ENCODE data around the gene PELO.

PELO gene

GRCh38 chr5:52758014-52758413 lies 29.7 kb upstream of the PELO start:
- DNase-seq = no peak
- TF ChIP-seq, protein P1, sequence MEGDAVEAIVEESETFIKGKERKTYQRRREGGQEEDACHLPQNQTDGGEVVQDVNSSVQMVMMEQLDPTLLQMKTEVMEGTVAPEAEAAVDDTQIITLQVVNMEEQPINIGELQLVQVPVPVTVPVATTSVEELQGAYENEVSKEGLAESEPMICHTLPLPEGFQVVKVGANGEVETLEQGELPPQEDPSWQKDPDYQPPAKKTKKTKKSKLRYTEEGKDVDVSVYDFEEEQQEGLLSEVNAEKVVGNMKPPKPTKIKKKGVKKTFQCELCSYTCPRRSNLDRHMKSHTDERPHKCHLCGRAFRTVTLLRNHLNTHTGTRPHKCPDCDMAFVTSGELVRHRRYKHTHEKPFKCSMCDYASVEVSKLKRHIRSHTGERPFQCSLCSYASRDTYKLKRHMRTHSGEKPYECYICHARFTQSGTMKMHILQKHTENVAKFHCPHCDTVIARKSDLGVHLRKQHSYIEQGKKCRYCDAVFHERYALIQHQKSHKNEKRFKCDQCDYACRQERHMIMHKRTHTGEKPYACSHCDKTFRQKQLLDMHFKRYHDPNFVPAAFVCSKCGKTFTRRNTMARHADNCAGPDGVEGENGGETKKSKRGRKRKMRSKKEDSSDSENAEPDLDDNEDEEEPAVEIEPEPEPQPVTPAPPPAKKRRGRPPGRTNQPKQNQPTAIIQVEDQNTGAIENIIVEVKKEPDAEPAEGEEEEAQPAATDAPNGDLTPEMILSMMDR (IDR thresholded peaks at IDR 0.05) = no peak
- no peaks in the 10 kb centered on the region for H3K4me1 Mint-ChIP-seq
- H3K36me3 Mint-ChIP-seq (ENCODE audit: low read depth) = no peaks in the 10 kb centered on the region
- no peak overlapping the region for H3K27ac Mint-ChIP-seq
- H3K4me3 Mint-ChIP-seq = no peak overlapping the region
- H3K27me3 Mint-ChIP-seq (ENCODE audit: low read depth, poor library complexity) = peaks cover 4% of the 10 kb centered on the region
- H3K9me3 Mint-ChIP-seq = no peaks in the 10 kb centered on the region

DNA sequence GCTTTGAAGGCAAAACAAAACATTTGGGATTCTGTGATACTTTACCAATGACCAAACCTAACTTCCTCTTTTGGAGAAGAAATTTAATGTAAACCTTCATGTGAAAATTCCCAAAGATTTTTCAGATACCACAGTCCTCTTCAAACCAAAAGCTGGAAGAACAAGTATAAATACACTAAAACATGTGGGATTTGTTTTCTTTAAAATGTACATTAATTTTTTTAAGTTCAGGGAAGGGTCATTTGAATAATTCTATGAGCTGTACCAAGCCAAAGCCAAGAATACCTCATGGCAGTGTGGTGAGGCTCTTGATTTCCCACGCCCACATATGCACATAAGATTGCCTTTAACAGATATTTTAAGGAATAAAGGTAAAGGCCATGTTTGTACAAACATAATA lies 28.4 kb upstream of the PELO start:
- H3K27me3 Mint-ChIP-seq (ENCODE audit: low read depth, poor library complexity) = peaks cover 4% of the 10 kb centered on the region
- H3K9me3 Mint-ChIP-seq = no peaks in the 10 kb centered on the region
- H3K36me3 Mint-ChIP-seq (ENCODE audit: low read depth) = no peaks in the 10 kb centered on the region
- no peak overlapping the region for H3K27ac Mint-ChIP-seq
- H3K4me3 Mint-ChIP-seq = no peak overlapping the region
- DNase-seq = no peak
- H3K4me1 Mint-ChIP-seq = no peaks in the 10 kb centered on the region
- TF ChIP-seq, protein P1 (IDR thresholded peaks at IDR 0.05) = no peak

DNA sequence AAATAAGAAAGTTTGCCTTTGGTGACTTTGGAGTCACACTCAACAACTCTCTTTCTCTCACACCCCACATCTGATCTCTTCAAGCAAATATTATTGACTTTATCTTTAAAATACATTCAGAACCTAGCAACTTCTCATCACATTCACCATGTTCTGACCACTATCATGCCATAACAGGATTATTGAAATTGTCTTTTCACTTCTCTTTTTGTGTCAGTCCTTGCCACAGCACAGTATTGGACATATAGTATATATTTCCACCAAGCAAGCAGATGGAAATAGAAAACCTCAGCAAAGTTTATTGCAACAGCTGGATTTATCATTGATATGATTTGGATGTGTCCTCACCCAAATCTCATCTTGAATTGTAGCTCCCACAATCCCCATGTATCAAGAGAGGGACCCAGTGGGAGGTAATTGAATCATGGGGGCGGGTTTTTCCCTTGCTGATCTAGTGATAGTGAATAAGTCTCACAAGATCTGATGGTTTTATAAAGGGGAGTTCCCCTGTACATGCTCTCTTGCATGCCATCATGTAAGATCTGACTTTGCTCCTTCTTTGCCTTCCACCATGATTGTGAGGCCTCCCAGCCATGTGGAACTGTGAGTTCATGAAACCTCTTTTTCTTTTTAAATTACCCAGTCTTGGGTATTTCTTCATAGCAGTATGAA lies 26.9 kb upstream of the PELO start:
- Mint-ChIP-seq H3K27ac (no peak overlapping the region), H3K36me3 (ENCODE audit: low read depth) (no peaks in the 10 kb centered on the region), H3K27me3 (ENCODE audit: low read depth, poor library complexity) (peaks cover 4% of the 10 kb centered on the region), H3K4me1 (no peaks in the 10 kb centered on the region), H3K9me3 (no peaks in the 10 kb centered on the region), H3K4me3 (no peak overlapping the region)
- no peak for DNase-seq
- TF ChIP-seq, protein P1 (IDR thresholded peaks at IDR 0.05) = no peak

GRCh38 chr5:52767217-52767743 lies 20.4 kb upstream of the PELO start:
- H3K9me3 Mint-ChIP-seq = no peaks in the 10 kb centered on the region

DNA sequence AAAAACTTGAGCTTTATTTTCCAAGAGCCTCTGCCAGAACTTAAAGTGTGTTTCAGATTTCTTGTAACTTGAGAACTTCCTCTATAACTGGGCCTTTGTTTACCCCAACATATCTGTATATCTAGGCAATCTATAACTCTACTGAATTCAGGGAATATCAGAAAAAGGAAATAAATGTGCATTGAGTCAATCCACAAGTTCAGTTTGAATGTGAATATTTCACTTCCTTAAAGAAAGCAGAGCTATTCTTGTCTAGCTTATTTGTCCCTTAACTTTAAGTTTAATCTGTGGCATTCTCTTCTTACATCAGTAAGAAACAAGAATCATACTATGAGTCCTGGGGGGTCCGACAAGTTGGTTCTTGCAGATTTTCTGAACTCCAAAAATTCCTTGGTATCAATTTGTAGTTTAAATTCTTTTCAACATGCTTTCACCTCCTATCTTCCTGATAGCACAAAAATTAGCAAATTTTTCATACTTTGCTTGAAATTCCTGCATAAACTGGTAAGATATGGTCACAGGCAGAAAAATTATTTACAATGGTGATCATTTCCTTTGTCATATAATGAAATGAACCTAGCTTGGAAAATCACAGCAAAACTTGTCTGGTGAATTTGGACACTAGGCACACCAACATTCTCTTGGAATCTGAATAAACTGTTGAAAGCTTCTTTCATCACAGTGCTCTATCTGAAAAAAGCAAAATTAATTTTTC lies 19.8 kb upstream of the PELO start:
- Mint-ChIP-seq H3K27ac (no peak overlapping the region), H3K4me1 (no peaks in the 10 kb centered on the region), H3K4me3 (no peak overlapping the region), H3K36me3 (ENCODE audit: low read depth) (no peaks in the 10 kb centered on the region), H3K9me3 (no peaks in the 10 kb centered on the region), H3K27me3 (ENCODE audit: low read depth, poor library complexity) (no peaks in the 10 kb centered on the region)
- TF ChIP-seq, protein P1 (IDR thresholded peaks at IDR 0.05) = no peak
- no peak for DNase-seq

More at GRCh38 chr5:52767217-52767743, 20.4 kb upstream of the PELO start:
- TF ChIP-seq, protein P1 (IDR thresholded peaks at IDR 0.05) = no peak
- DNase-seq = no peak
- H3K4me3 Mint-ChIP-seq = no peak overlapping the region
- no peak overlapping the region for H3K27ac Mint-ChIP-seq
- H3K36me3 Mint-ChIP-seq (ENCODE audit: low read depth) = no peaks in the 10 kb centered on the region
- no peaks in the 10 kb centered on the region for H3K27me3 Mint-ChIP-seq (ENCODE audit: low read depth, poor library complexity)
- no peaks in the 10 kb centered on the region for H3K4me1 Mint-ChIP-seq

All from nephron progenitor cell (in vitro differentiated cells).